Cortex of kidney (tissue), 1 donor: ENCODE results near the gene ANK2.

Experiments used
- DNase-seq: peaks from one replicate; lab custom pipeline; 2025; lab: John Stamatoyannopoulos, UW

Gene ANK2

DNA sequence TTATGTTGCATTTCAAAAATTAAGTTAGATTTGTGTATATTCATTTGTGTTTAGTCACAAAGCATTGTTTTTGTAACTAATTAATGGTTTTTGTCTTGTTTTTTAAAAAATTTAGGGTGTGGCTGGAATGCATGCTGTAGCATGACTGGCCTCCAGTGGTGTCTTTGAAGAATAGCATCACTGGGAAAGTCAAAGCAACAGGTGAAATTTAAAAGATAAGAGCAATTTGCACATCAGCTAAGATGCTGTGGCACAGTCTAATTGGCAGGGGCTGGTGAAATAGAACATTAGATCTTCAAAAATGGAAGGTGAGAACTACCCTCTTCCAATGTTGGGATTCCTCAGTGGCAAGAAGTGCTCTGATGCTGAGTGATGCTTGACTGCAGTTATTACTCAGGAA, 45.3 kb downstream of the ANK2 start:
- DNase-seq, result no peak

DNA sequence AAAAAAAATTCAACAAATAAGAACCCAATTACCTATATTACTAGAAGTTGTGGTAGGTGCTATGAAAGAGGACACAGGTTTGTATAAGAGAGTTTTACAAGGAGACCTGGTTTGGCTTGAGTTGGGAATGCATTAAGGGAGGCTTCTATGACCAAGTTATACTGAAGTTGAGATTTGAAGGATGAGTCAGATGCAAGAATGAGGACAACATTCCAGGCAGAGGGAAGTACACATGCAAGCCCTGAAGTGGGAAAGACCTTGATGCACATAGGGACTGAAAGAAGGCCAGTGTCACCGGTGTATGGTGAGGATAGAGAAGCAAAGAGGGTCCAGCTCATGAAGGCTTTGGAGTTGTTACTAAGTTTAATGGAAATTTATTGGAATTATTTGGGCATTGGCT, 52.2 kb downstream of the ANK2 start:
- DNase-seq, result no peak

DNA sequence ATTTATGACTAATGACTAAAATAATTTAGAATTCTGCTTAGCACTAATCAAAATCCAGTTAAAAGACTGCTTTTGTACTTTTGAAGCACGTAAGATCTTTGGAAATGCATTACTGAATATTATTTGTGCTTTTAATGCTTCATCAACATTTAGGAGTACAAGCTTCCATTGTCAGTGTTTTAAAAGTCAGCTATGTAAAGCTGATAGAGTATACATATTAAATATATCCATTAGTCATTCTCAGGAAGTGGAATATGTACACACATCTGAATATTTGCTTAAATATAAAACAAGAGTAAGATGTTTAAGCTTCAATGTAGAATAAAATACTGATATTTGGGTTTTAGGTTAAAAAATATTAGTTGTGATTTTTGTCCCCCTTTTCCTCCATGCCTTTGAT, 54.1 kb downstream of the ANK2 start:
- no peak for DNase-seq

DNA sequence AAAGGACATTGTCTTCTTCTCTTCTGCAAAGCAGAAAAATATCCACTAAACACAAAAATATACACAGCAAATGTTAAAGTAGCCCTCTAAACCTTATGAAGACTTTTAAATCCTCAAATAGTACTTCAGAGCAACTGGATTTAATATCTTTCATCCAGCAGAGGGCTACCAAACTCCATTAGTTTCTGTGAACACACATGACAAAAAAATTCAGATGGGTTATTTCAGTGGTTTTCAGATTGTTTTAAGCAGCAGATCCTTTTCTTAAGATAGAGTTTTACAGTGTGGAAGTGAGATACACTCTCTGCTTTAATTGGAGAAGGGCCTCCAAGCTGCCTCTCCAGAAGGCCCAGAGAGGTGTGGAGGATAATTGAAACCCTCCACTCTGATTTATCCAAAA, 56.7 kb downstream of the ANK2 start:
- no peak for DNase-seq

DNA sequence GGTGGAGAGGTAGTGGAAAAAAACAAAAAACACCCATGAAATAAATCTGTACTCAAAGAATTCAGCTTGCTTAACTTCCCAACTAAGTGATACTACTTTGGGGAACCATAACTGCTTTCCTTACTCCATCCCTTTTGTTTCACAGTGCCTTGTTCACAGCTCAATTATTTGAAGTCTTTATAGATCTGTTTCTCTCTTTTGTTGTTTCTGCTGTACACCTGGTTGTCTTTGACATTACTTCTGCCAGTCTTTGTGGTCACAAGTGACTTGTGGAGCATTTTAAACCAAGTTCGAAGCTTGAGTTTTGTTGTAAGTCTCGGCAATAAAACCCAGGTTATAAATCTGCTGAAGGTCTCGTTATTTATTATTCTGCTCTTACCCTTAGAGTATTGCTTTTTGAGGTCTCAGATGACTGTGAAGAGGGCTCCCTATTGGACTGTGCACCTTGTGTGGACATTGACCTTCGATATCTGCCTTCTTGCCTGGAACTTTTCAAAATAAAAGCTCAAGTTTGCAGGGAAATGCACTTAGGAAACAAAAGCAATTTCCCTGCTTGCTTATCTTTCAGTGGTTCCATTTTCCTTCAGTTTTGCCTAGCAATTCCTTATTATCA, 59.8 kb downstream of the ANK2 start:
- no peak for DNase-seq

DNA sequence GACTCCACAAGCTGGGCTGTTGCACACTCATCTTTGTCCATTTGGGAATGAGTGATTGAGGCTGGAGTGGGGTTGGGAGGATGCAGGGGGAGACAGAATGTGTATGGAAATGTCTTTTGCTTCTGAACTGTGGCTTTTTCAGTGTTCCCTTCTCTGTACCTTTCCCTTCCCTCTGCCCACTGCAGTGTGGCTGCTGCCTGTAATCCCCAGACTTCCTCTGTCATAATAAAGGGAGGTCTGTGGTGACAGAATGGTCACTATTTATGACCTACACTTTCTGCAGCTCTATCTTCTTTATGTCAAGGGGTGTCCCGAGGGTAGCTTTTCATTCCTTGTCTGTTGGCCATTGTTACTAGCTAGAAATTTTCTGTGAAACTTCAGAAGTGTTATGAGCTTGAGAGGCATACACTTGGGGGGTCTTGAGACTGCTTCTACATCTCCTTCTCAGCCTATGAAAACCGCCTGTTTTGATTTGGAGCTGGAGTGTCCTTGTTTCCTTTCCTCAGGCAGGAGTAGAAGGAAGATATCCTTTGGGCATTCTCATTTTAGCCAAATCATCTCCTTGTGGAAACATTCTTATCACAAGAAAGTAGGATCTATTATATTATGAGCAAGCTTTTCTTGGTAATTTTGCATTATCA, 63.0 kb downstream of the ANK2 start:
- no peak for DNase-seq

DNA sequence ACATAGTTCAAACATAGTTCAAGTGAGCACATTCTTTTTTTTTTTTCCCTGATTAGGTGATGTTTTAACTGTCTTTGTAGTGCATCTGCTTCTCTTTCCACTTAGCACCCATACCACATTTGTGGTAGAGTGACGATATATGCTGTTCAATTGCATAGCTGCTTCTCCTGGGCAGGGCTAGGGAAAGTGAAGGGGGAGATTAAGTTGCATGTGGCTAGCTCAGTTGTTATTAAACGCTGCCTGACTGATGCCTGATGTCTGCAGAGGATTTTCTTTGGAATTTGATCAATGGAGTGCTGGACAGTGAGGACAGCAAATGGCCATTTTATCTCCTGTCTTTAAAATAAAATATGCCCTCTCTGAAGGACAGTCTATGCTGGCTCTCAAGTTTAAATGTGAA, 63.7 kb downstream of the ANK2 start:
- no peak for DNase-seq

DNA sequence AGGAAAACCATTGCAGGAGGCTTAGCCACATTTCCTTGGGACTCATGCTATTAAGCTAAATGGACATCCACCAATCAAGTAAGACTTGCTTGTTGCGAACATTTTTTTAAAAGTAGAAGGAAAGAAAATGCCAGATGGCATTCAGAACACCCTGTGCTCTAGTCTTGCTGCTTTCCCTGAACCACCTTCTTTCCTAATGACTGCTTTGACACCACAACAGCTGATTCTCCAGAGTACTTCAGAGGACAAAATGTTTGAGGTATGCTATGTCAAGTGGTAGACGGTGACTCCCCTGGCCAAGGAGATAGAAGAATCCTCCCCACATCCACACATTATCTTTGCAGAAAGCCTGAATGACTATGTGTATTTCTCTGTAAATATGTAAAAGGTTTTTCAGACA, 65.4 kb downstream of the ANK2 start:
- DNase-seq, result no peak

DNA sequence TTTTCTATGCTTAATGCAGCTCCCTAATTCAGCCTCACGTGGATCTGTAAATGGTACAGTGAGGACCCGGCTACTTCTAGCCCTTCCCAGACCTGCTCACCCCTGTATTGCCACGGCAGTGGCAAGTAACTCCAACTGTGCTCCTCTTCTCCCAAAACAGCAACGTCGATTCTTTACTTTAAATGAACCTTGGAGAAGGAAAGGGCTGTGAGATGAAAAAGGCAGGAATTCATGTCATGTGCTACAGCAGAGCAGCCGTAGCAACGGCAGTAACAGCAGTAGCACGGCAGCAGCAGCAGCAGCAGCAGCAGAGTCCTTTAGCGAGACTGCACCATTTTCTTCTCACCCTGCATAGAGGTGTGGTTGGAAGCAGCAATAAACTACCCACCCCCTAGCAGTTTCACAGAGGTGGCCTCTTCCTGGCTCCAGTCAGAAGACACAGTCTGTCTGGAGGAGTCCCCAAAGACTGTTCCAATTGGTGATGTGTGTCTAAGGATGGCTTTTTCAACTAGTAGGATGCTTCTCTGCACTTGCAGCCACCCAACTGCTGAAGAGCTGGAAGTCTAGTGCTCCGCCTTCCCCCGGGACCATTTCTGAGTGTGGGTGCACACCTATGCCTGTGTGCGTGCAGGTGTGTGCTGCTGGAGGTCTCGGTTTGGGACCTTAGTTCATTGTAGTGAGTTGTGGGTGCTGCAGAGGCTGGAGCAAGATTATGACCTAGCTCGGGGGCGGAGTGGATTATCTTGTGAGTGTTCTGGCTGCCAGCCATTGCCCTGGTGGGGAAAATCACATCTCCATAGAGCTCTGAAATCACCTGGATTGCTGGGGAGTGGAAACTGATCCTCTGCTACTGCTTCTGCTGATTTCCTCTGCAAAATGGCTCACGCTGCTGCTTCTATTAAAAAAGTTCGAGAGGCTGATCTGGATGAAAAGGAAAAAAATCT, 67.2 kb downstream of the ANK2 start:
- no peak for DNase-seq

DNA sequence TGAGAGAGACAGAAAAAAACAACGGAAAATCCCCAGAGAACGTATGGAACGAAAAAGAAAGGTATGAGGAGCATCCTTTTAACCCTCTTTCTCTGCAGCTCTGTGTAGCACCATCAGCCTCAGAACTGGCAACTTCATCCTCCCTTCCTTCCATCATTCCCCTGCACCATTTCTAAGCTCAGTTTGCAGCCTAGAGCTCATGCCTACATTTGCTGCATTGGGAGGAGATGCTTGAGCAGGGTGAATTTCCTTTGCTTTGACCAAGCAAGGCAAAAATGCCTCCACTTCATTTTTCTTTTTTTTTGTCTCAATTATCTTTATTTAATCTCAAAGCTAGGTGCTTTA, 67.9 kb downstream of the ANK2 start:
- no peak for DNase-seq

DNA sequence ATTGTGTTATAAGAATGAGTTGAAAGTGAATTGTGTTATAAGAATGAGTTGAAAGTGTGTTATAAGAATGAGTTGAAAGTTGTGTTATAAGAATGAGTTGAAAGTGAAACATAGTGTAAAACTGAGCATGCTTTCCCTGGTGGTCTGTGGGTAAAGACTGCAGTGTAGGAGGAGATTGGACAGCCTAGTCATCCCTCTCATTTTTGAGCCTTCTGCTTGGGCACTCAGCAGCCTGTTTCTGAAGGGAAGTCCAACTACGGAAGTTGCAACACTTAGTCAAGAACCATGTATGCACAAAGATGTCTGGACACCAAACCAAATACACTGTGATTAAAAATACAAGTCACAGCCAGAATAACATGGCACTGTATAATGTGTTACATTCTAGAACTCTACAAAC, 72.6 kb downstream of the ANK2 start:
- DNase-seq, result no peak

DNA sequence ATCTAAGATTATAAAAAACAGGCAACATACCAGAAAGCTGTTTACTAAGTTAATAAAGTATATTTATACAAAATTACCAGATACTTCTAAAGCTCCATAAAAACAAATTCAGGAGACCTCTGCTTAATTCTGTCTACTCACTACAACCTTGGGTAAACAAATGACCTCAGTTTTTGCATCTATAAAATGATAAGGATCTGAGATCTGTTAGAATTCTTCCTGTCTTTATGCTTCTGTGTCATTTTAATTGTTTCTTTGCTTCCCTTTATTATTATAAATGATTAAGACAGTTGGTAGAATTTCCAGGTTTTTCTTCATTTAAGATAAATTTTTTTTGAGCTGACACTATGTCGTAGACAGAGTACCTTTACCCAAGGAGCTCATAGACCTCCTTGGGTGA, 76.0 kb downstream of the ANK2 start:
- no peak for DNase-seq

DNA sequence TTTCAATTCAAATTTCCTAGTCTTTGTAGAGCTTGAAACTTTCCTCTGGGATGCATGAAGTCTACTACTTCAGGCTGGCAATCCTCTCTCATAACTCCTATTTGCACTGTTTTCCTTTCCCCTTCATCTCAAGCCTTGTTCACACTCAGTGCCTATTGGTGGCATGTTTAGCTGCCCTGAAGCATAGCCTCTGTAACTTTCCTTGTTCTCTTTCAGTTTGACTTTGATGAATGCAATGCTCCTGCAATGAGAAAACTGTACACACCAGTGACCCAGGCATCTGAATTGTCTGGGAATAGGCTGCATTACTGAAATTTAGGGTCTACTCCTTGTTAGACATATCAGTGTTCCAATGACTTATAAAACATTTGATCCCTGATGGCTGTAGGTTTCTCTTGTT, 81.7 kb downstream of the ANK2 start:
- no peak for DNase-seq

DNA sequence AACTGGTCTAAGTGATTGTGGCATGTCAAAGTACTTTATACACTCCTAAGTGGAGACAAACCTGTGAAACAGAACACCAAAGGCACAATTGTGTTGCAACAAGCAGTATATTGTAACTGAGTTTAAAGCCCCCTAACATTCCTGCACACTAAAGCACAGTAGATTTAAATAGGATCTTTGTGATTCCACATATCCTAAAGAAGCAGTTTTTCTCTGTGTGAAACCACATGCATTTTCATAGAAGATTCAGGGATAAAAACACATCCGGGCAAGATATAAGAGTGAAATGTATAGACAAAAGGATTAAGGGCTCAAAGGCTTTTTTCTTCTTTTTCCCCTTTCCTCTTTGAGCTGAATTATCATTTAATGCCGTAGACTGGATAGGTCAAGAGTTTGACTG, 82.2 kb downstream of the ANK2 start:
- no peak for DNase-seq

DNA sequence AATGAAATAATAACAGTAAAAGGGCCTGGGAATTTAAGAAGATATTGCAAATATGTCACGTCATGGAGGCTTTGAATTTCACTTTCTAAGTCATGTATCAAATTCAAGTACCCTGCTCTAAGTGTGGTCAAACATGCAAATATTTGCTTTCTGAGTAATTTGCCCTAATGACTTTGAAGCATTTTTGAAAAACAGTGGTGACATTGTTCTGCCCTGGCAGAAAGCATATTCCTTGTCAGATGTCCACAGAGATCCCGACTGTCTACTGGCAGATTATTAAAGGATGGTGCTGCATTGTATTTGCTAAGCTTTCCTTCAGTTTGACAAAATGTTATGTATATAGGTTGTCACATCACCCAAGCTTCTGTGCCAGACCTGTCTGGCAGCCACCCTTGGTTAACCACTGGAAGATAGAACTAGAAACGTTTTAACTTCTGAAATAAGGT, 92.5 kb downstream of the ANK2 start:
- DNase-seq, result no peak

DNA sequence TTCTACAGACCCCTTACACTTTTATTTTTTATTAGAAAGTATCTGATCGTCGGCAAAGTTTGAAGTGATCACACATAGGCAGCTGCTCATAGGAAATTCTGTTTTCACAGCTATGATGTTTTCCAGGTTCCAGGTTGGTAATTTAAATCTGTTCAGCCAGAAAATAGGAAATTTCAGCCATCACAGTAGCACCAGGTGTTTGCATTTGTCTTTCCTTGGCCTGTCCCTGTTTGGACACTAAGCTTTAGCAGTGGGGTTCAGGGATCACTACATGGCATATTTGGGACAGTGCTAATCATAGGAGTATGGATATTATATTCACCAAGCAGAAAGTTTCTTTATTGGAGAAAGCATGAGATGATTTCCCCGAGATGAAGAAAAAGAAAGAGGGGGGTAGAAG, 92.9 kb downstream of the ANK2 start:
- DNase-seq, result no peak

DNA sequence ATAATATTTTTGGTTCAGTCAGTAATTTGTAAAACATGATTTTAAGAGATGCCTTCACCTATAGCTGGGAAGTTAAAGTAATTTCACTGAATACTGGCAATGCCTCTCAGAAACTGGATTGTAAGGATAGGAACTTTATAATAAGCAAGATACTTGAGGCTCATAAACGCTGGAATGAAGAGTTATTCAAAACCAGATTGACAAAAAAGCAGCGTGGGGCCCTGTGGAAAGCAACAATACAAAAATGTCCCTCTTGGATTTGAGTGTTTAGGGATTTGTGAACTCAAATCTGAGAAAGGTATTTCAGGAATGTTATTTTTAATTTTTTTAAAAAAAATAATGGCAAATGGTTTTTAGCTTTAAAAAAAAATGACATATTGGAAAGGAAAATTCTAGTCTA, 94.6 kb downstream of the ANK2 start:
- no peak for DNase-seq

DNA sequence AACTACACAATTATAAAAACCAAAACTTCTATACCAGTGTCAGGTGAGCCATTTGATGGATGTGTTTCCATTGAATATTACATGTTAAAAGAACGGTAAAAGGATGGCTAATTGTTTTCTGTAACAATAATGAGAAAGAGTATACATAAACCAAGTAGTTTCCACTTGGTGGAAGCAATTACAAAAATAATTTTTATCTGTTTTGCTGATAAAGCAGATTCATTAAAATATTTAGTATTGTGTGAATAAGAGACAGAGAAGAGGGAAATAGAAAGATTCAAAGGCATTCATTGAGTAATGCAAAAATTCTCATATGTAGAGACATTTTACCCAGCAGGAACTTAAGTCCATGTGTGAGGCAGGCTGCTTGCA, 95.7 kb downstream of the ANK2 start:
- no peak for DNase-seq

DNA sequence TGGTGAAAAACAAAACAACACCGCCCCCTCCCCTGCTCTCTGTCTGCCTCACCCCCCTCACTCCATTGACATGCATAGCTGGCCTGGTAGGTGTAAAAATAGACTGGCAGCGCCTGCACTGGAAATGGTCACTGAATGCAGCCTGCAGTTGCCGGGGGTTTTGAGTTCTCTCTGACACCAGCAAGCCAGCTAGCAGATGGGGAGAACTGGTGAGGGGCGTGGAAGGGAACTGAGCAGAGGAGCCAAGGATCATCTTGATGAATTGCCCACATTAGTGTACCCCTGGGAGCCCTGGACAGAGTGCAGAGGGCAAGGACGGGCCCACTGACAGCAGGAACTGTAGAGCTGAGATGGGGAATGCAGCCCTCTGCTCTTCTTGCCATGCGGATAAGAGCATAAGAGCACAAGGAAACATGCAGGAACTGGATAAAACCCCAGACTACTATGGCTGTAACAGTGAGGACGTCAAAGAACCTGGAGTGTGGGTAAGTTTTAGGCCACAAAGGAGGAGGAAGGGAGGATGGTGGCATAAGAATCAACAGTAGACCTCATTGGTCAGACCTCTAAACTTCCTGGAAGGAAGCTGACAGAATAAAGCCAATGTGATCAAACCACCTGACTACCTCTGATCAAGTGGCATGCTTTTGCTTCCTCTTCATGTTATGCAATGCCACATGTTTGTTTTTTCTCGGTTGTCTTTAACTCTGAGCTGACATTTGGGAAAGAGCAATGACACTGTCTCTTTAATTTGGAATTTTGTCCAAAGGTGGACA, 96.3 kb downstream of the ANK2 start:
- no peak for DNase-seq

DNA sequence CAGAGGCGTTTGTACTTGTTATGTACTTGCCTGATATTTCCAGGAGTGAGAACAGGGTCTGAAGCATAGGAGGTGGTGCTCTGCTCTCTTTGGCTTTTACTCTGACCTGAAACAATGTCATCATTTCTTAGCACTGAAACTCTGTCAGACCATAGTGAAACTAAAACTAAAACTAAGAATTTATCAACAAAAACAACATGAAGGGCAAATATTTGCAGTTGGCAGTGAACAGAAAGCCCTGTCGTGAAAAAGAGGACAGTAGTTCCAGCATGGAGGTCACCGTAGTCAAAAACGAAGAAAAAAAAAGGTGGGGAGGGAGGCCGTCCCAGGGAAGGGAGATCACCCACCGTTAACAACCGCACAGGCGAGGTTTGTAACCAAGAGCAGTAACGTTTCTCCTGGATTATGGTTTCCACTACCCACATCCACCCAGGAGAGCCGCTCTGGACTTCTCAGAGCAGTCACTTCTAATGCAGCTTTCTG, 97.5 kb downstream of the ANK2 start:
- no peak for DNase-seq

DNA sequence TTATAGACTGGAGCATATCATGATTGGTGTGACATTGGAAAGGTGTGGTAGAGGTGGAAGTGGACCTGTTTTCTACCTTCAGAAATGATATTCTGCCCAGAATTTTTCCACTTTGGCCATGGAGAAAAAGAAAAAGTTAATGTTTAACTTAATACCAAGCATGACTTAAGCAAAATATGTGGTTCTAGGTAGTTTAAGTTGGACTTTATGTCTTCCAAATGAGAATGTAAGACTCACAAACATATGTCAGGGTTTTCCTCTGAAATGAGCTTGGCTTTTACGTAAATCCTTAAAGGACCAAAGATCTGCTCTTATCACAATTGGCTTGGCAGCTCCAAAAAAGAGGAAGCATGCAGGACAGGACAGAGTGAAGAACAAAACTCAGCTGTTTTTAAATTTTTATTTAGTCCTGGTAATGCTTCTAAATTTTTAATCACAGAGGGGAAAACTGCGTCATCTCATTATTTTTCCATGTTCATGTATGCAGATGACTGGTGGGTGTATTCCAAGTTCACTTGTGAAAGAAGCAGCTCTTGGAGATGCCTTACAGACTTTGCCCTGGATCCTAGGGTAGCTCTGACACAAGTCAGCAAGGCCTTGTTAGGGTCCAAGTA, 98.2 kb downstream of the ANK2 start:
- no peak for DNase-seq

DNA sequence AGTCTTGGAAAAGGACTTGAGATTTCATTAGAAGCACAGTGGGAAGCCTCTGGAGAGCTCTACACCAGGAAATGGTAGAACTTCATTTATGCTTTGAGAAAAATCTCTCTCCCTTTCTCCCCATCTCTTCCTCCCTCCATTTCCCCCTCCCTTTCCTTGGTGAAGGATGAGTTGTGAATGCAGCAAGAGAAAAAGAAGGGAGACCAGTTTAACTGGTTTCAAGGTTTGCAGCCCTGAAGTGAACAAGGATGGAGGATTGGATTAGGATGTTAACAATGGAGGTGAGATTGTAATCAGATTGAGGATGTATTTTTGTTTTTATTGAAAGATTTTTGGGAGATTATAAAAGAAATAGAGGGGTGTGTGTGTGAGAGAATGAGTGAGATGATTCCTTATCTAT, 99.5 kb downstream of the ANK2 start:
- DNase-seq, result no peak
